NB4 (cell line): ENCODE results near the gene CBLB.
"Not testable (repeated sequence)": the region's sequence is repeated elsewhere in the genome, so short reads cannot be mapped to it uniquely, and the experiment has no call there.

Source experiments
- DNase-seq: peaks from one replicate; pipeline ENCODE4 v3.0.0; 2010; ENCODE audit warnings: low read depth
- H3K4me3 ChIP-seq: one replicate; pipeline ENCODE4 v1.5.1; 2011; ENCODE audit warnings: mild to moderate bottlenecking, low read depth, low read length, moderate library complexity
- CTCF ChIP-seq: IDR thresholded peaks from one replicate; pipeline ENCODE4 v1.5.1; 2012; ENCODE audit warnings: low read depth, low read length
- MAX ChIP-seq: IDR thresholded peaks from 2 replicates; pipeline ENCODE4 v1.6.1; 2011; ENCODE audit warnings: low read depth, low read length
- MYC ChIP-seq: IDR thresholded peaks from 2 replicates; pipeline ENCODE4 v1.6.1; 2011; ENCODE audit warnings: low read depth, low read length
- POLR2A ChIP-seq: IDR thresholded peaks from 2 replicates; pipeline ENCODE4 v1.6.1; 2011; ENCODE audit warnings: mild to moderate bottlenecking; ENCODE audit not compliant: insufficient read length; ENCODE audit errors: extremely low read depth

The CBLB gene

GRCh38 chr3:105763659-105764036 is 105.2 kb downstream of the CBLB start:
- H3K4me3 ChIP-seq: no peak overlapping the region

GRCh38 chr3:105762749-105763658 is 105.8 kb downstream of the CBLB start:
- no peak for TF ChIP-seq POLR2A
- no peak for TF ChIP-seq CTCF
- no peak for TF ChIP-seq MAX
- TF ChIP-seq MYC: no peak
- no peak for DNase-seq
- H3K4me3 ChIP-seq: no peak overlapping the region

More at GRCh38 chr3:105763659-105764036, 105.2 kb downstream of the CBLB start:
- TF ChIP-seq MYC (no peak), POLR2A (no peak), CTCF (no peak)
- no peak for DNase-seq

- not testable (repeated sequence) for H3K4me3 ChIP-seq, DNase-seq
Observed at GRCh38 chr3:105762214-105762613, 106.6 kb downstream of the CBLB start.

GRCh38 chr3:105759442-105760078 is 109.3 kb downstream of the CBLB start:
- DNase-seq: no peak
- no peak for TF ChIP-seq MAX
- no peak for TF ChIP-seq POLR2A
- TF ChIP-seq MYC: no peak
- TF ChIP-seq CTCF: no peak
- H3K4me3 ChIP-seq: no peak overlapping the region

GRCh38 chr3:105758451-105758850 is 110.4 kb downstream of the CBLB start:
- DNase-seq: no peak
- no peak overlapping the region for H3K4me3 ChIP-seq
- TF ChIP-seq POLR2A (no peak), CTCF (no peak), MYC (no peak), MAX (no peak)

- no peak overlapping the region for H3K4me3 ChIP-seq
- DNase-seq: no peak
- TF ChIP-seq CTCF (no peak), POLR2A (no peak), MAX (no peak), MYC (no peak)
Observed at GRCh38 chr3:105755121-105755886, 113.5 kb downstream of the CBLB start.
